ENCODE results near the gene CARD11.

The CARD11 gene

GRCh38 chr7:3043544-3044371, at the start of gene CARD11:
Gene CARD11 (minus strand): TSS chr7:3043867. CDS start chr7:2958506, 85,361 bp downstream.
- peak; percentile 19 for DNase-seq (ENCODE audit: low read depth, low spot score)

- peak; percentile 42 for DNase-seq (ENCODE audit: low read depth, low spot score)
Measured at GRCh38 chr7:3092468-3092867, 48.8 kb upstream of the CARD11 start.

- DNase-seq (ENCODE audit: low read depth, low spot score): no peak
Measured at GRCh38 chr7:3091631-3092030, 48.0 kb upstream of the CARD11 start.

- no peak for DNase-seq (ENCODE audit: low read depth, low spot score)
Measured at GRCh38 chr7:3089493-3089892, 45.8 kb upstream of the CARD11 start.

GRCh38 chr7:3087243-3087755, 43.6 kb upstream of the CARD11 start:
- no peak for DNase-seq (ENCODE audit: low read depth, low spot score)

GRCh38 chr7:3083350-3083749, 39.7 kb upstream of the CARD11 start:
- no peak for DNase-seq (ENCODE audit: low read depth, low spot score)

GRCh38 chr7:3082831-3083230, 39.2 kb upstream of the CARD11 start:
- no peak for DNase-seq (ENCODE audit: low read depth, low spot score)

GRCh38 chr7:3082386-3082785, 38.7 kb upstream of the CARD11 start:
- no peak for DNase-seq (ENCODE audit: low read depth, low spot score)

- DNase-seq (ENCODE audit: low read depth, low spot score): no peak
Measured at GRCh38 chr7:3080106-3080505, 36.4 kb upstream of the CARD11 start.

GRCh38 chr7:3078514-3078913, 34.8 kb upstream of the CARD11 start:
- no peak for DNase-seq (ENCODE audit: low read depth, low spot score)

GRCh38 chr7:3076700-3077099, 33.0 kb upstream of the CARD11 start:
- no peak for DNase-seq (ENCODE audit: low read depth, low spot score)

- DNase-seq (ENCODE audit: low read depth, low spot score): no peak
Measured at GRCh38 chr7:3076163-3076562, 32.5 kb upstream of the CARD11 start.

- DNase-seq (ENCODE audit: low read depth, low spot score): no peak
Measured at GRCh38 chr7:3075441-3075840, 31.8 kb upstream of the CARD11 start.

GRCh38 chr7:3074459-3074821, 30.8 kb upstream of the CARD11 start:
- no peak for DNase-seq (ENCODE audit: low read depth, low spot score)

- no peak for DNase-seq (ENCODE audit: low read depth, low spot score)
Measured at GRCh38 chr7:3073763-3074458, 30.2 kb upstream of the CARD11 start.

- no peak for DNase-seq (ENCODE audit: low read depth, low spot score)
Measured at GRCh38 chr7:3070908-3071307, 27.2 kb upstream of the CARD11 start.

- DNase-seq (ENCODE audit: low read depth, low spot score): no peak
Measured at GRCh38 chr7:3069771-3070449, 26.2 kb upstream of the CARD11 start.

- no peak for DNase-seq (ENCODE audit: low read depth, low spot score)
Measured at GRCh38 chr7:3068530-3068929, 24.9 kb upstream of the CARD11 start.

- no peak for DNase-seq (ENCODE audit: low read depth, low spot score)
Measured at GRCh38 chr7:3067606-3068380, 24.1 kb upstream of the CARD11 start.

- DNase-seq (ENCODE audit: low read depth, low spot score): peak; percentile 19
Measured at GRCh38 chr7:3067193-3067592, 23.5 kb upstream of the CARD11 start.

- no peak for DNase-seq (ENCODE audit: low read depth, low spot score)
Measured at GRCh38 chr7:3066506-3066905, 22.8 kb upstream of the CARD11 start.

- no peak for DNase-seq (ENCODE audit: low read depth, low spot score)
Measured at GRCh38 chr7:3065724-3066143, 22.1 kb upstream of the CARD11 start.
